Measurements from ENCODE around the gene MRC1. TPM values are rescaled to one million over a fixed set of nuclear protein-coding genes. Genes with fewer than 3 reads are reported as not detected.

MRC1 gene
- polyA plus RNA-seq, 1 donor (not counting 4 experiments of a cell fraction or from before 2014, with no cell fraction given) = 0.01 TPM

DNA sequence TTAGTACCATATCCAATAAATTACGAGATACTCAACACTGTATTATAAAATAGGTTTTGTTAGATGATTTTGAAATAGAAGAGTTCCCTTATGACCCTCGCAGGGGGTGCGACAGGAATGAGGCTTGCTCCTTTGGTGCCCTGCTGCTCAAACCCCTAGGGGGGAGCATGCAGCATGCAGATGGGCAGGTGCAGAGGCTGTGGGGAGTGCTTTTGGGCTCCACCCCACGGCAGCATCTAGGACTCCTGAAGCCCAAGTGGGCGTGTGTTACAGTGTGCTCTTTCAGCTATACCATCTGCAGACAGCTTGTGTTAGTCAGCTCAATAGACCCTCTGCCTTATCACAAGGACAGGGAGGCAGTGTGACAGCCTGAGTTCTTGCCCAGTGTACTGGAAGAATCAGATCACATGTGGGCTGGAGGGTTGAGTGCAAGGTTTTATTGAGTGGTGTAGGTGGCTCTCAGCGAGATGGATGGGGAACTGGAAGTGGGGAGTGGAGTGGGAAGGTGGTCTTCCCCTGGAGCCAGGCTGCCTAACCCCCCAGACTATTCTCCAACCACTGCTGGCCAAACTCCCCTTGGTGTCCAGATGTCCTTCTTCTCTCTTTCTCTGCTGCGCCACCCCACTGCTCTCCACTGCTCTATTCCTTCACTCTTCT is 3.1 kb upstream of the MRC1 start:
- Histone ChIP-seq H3K9me1 (ENCODE audit: control insufficient read depth, extremely low read depth, insufficient read depth, low read length) (no peaks in the 10 kb centered on the region), H3K27me3 (ENCODE audit: control insufficient read depth, extremely low read depth, insufficient read depth, low read length) (no peaks in the 10 kb centered on the region), H3K27ac (ENCODE audit: control insufficient read depth, insufficient read depth, low read length) (no peak overlapping the region), H3K4me3 (ENCODE audit: control insufficient read depth in 2 of 3, extremely low read depth in 1 of 3, insufficient read depth in 2 of 3, low read depth in 1 of 3, low read length in 3 of 3) (no peak overlapping the region), H3K9ac (ENCODE audit: control insufficient read depth, extremely low read depth, insufficient read depth, low read length) (no peak overlapping the region), H3K4me1 (ENCODE audit: control insufficient read depth, extremely low read depth, insufficient read depth, low read length) (no peaks in the 10 kb centered on the region), H3K79me2 (ENCODE audit: control insufficient read depth, insufficient read depth, low read length) (no peaks in the 10 kb centered on the region), H4K20me1 (ENCODE audit: control insufficient read depth, extremely low read depth, insufficient read depth, low read length) (no peaks in the 10 kb centered on the region), H3K36me3 (ENCODE audit: control insufficient read depth in 2 of 2, extremely low read depth in 1 of 2, insufficient read depth in 2 of 2, low read length in 2 of 2) (no peaks in the 10 kb centered on the region), H3K4me2 (ENCODE audit: control insufficient read depth, extremely low read depth, insufficient read depth, low read depth, low read length) (no peak overlapping the region), H2AFZ (ENCODE audit: control insufficient read depth, low read length) (no peak overlapping the region), H3K9me3 (ENCODE audit: control insufficient read depth, low read depth, low read length) (no peaks in the 10 kb centered on the region)
- dilution Hi-C loops (cut with MboI; ENCODE audit: extremely low pct_ligation_motif_present, low sequenced_read_pairs) = no loop called here
- FAIRE-seq (no peak), DNase-seq (ENCODE audit: low read depth, low spot score) (no peak)
- no peak for TF ChIP-seq EZH2 (IDR thresholded peaks at IDR 0.05; ENCODE audit: low read length)
- TF ChIP-seq CTCF (optimal IDR thresholded peaks at IDR 0.05 in 1 of 3, IDR thresholded peaks at IDR 0.05 in 1 of 3, conservative IDR thresholded peaks at IDR 0.05 in 1 of 3; ENCODE audit: extremely low read depth in 1 of 3, insufficient read depth in 2 of 3, low read length in 3 of 3) = peak in 2 of 3 experiments; percentile 36 to 70

DNA sequence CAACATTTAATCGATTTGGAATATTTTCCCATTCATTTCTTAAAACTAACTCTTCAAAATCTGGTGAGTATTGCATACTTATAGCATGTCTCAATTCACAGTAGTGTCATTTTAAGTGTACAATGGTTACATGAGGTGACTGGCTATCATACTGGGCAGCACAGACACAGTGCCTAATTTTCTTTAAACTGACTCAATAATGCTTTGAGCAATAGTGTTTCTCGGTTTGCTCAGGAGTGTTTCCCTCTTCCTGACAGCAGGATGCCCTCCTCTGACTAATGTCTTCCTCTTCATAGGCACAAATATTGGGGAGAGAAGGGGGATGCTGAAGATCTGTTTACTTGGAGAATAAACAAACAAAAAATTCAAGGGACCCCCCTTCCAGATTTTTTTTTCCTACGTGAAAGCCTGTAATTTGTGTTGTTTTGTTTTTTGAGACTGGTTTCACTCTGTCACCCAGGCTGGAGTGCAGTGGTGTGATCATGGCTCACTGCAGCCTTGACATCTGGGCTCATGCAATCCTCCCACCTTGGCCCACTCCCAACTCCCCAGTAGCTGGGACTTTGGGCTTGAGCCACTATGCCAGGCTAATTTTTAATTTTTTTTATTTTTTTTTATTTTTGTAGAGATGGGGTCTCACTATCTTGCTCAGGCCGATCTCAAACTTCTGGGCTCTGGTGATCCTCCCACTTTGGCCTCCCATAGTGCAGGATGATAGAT is 2.2 kb downstream of the MRC1 start:
- Histone ChIP-seq H4K20me1 (ENCODE audit: control insufficient read depth, extremely low read depth, insufficient read depth, low read length) (no peaks in the 10 kb centered on the region), H3K9me3 (ENCODE audit: control insufficient read depth, low read depth, low read length) (no peaks in the 10 kb centered on the region), H3K27ac (ENCODE audit: control insufficient read depth, insufficient read depth, low read length) (no peak overlapping the region), H3K27me3 (ENCODE audit: control insufficient read depth, extremely low read depth, insufficient read depth, low read length) (no peaks in the 10 kb centered on the region), H3K9ac (ENCODE audit: control insufficient read depth, extremely low read depth, insufficient read depth, low read length) (no peak overlapping the region), H3K79me2 (ENCODE audit: control insufficient read depth, insufficient read depth, low read length) (no peaks in the 10 kb centered on the region), H3K9me1 (ENCODE audit: control insufficient read depth, extremely low read depth, insufficient read depth, low read length) (no peaks in the 10 kb centered on the region), H3K4me3 (ENCODE audit: control insufficient read depth in 2 of 3, extremely low read depth in 1 of 3, insufficient read depth in 2 of 3, low read depth in 1 of 3, low read length in 3 of 3) (no peak overlapping the region), H3K4me2 (ENCODE audit: control insufficient read depth, extremely low read depth, insufficient read depth, low read depth, low read length) (no peak overlapping the region), H3K4me1 (ENCODE audit: control insufficient read depth, extremely low read depth, insufficient read depth, low read length) (no peaks in the 10 kb centered on the region), H2AFZ (ENCODE audit: control insufficient read depth, low read length) (no peak overlapping the region), H3K36me3 (ENCODE audit: control insufficient read depth in 2 of 2, extremely low read depth in 1 of 2, insufficient read depth in 2 of 2, low read length in 2 of 2) (no peaks in the 10 kb centered on the region)
- DNase-seq (ENCODE audit: low read depth, low spot score) (no peak), FAIRE-seq (no peak)
- TF ChIP-seq EZH2 (IDR thresholded peaks at IDR 0.05; ENCODE audit: low read length) (no peak), CTCF (optimal IDR thresholded peaks at IDR 0.05 in 1 of 3, IDR thresholded peaks at IDR 0.05 in 1 of 3, conservative IDR thresholded peaks at IDR 0.05 in 1 of 3; ENCODE audit: extremely low read depth in 1 of 3, insufficient read depth in 2 of 3, low read length in 3 of 3) (no peak)
- dilution Hi-C loops (cut with MboI; ENCODE audit: extremely low pct_ligation_motif_present, low sequenced_read_pairs) = no loop called here
